ENCODE results near the gene EFHC2.

EFHC2 gene, protein sequence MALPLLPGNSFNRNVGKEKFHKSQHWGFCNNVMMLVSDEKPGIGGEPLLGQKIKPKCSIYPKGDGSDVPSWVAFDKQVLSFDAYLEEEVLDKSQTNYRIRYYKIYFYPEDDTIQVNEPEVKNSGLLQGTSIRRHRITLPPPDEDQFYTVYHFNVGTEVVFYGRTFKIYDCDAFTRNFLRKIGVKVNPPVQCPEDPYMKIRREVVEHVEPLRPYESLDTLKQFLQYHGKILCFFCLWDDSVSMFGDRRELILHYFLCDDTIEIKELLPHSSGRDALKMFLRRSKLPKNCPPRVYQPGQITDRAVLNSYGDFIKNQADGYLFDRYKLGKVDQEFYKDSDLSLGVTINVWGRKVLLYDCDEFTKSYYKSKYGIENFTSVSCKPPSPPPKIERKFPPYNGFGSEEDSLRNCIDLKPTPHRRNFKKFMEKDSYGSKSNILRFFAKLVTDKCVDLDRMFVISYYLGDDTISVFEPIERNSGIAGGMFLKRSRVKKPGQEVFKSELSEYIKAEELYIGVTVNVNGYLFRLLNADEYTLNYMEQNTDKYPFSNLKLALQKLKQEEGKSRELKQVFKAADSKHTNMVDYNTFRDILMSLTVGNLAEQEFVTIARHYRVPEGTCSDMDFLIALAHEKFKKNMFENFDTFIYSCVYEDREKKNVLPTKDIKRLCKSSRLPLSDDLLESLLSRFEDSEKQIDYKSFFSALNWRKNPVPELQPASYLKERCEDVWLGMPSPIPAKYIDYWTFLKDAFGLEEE

DNA sequence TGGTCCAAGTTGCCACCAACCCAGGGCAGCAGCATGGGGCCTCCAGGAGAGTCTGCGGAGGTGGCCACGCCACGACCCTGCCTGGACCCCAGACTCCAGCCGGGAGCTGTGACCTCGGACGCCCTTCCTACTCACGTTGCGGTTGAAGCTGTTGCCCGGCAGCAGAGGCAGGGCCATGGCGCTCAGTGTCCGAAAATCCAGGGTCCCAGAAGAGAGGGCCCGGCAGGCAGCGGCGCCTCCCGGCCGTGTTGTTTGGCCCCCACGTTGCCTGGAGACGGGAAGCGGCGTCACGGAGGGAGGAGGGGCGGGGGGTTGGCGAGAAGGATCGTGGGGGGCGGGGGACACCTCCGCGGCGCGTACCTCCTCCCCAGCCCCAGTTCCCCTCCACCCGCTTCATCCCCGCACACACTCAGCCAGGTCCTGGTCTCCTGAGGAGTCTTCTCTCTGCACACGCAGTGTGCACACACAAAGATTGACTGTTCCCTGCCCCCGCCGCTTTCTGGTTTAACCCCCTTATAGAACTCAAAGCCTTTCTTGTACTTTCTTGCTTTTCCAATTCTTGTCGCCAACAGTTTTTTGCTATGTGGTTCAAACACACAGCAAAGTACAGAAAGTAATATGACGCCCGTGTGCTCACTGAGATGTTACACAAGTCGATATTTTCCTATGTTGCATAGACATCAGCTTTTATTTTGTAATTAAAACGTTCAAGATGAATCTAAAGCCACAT, at the start of gene EFHC2:
TSS of gene EFHC2 (minus strand) at position 261 of the 730 bp plus-strand sequence. CDS start at position 177, 84 bp downstream.
- peak; percentile 4 for DNase-seq (ENCODE audit: low spot score)

DNA sequence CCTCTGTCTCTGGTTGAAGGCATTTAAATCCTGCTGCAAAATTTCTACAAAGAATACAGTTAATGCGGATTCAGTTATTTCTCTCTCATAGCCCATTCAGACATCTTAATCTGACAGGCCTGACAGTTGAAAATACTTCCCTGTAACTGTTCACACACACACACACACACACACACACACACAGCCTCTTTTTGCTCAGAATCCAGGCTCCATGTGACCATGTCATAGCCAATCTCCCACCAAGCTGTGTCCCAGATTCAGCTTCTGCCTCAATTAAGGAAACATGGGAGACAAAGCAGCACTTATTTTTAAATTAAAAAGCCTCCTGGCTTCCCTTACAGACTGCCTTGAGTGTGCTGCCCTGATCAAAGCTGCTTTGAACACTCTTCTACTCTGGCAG, 49.3 kb upstream of the EFHC2 start:
- peak; percentile 25 for DNase-seq (ENCODE audit: low spot score)

DNA sequence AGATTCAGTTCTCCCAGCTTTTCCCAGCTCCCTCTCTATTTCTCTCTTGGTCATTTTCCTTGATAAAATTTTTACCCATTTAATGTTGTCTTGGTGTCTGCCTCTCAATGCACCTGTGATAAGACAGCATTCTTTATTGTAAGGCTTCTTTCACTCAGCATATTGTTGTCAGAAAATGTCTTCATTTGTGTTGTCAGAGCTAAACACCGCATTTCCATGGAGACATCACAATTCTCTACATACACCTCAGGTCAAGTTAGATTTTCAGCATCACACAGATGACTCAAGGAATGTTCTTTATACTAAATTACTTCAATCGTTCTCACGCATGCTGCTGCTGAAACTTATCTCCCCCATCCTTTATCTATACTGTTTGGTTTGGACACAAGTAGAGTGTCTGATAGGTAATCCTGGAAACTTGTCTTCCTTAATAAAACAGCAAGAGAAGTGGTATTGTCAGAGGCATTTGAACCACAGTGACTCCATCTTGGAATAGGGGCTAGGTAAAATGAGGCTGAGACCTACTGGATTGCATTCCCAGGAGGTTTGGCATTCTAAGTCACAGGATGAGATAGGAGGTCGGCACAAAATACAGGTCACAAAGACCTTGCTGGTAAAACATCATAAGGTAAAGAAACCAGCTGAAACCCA, 41.3 kb upstream of the EFHC2 start:
- no peak for DNase-seq (ENCODE audit: low spot score)

DNA sequence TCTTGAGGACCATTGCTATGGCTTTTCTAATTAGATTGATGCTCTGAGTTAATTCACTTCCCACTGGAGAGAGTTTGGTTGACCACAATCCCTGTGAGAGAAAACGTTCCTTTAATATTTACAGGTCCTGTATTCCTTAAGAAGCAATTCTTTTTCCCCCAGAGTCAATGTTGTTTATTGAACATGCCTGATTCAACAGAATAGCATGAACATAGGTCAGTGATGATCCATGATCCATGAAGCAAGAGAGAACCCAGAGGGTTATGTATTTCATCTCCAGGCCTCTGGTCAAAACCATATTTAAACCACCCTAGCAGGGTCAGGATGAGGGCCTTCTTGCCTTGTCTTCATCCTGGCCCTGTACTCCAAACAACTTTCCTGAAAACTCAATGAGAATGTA, 39.4 kb upstream of the EFHC2 start:
- no peak for DNase-seq (ENCODE audit: low spot score)

DNA sequence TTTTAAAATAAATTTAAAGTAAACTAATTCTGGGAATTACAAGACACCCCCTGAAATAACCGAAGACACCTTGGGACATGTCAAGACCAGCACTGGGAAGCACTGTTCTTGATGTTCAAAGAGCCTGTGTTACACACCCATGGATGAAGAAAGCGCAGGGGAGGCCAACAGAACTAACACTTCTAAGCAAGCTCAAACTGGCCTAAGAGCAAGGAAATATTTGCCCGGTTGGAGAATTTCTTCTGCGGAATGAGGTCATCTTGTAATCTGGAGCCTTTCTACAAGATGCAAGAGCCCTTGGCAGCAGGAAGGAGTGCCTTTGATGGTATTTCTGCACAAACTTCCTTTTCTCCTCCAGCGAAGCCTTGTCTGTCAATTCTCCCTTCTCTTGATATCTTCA, 9.3 kb upstream of the EFHC2 start:
- DNase-seq (ENCODE audit: low spot score): no peak

DNA sequence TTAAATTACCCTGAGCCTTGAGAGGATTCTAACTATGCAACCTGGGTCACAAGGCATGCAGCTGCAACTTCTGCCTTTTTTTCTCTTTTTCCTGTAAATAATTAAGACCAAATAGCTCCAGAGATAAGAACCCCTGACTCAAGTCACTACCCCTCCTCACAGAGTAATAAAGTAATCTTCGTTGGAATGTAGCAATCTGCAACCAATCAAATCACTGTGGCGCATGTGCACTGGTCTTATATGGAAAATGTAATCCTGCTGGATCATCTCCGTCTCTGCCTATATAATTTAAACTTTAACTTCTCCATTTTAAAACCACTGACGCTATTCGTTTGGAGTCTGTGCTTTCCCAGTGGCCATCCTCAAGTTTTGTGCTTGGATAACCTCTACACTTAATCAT, 6.1 kb upstream of the EFHC2 start:
- no peak for DNase-seq (ENCODE audit: low spot score)

DNA sequence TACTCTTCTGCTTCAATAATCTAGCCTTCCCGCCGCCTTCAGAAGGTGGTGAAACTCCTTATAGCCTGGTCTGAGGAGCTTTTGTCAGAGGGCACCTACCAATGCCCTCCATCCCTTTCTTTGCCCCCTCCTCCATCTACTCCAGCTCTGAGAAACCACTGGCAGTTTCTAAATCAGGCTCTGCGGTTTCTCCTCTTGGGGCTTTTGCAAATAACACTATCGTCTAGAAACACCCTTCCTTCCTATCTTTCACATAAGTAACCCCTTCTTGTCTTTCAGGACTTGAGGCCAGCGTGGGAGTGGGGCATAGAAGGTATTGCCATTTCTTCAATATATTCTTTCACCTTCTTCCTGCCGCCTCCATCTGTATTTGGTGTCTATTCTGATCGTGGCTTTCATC, 1.2 kb upstream of the EFHC2 start:
- DNase-seq (ENCODE audit: low spot score): no peak

DNA sequence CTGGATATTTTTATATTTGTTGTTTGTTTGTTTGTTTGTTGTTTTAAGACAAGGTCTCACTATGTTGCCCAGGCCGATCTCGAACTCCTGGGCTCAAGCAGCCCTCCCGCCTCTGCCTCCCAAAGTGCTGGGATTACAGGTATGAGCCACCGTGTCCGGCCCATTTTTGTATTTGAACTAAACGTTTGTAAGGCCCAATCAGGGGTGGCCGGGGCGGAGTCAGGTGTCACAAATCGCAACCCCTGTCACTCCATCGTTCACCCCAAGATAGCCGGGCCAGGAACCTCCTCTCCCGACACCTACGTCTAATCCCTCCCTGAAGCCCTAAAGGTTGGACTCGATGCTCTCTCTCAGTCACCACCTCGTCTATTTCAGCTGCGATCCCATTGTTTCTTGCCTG, 722 bp upstream of the EFHC2 start:
- DNase-seq (ENCODE audit: low spot score): no peak

DNA sequence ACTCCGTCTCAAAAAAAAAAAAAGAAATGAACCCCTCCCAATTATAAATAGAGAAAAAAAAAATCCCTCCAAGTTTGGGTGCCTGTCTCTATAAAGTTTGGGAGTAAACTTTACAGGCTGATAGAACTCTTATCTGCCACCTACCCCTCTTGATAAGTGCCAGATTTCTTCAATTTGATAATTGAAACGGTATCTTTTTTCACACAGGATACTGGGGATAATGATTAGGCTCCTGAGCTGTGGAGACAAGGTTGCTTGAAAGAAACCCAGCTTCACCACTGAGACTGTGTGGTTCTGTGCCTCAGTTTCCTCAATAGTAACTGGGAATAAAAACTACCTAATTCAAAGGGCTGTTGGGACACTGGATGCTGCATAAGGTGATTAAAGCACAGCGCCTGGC, 606 bp downstream of the EFHC2 start:
- DNase-seq (ENCODE audit: low spot score): no peak

DNA sequence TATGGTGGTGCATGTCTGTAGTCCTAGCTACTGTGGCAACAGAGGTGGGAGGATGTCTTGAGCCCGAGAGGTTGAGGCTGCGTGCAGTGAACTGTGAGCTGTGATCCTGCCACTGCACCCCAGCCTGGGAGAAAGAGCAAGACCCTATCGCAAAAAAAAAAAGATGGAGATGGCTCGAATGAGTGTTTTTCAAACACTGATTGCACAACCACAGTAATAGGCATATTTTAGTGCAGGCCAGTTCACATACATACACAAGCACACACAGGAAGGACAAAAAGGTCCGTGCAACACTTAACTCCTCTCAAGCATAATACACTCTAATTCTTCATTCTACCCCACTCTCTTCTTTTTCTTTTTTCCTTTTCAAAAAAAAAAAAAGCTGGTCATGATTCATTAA, 5.1 kb downstream of the EFHC2 start:
- DNase-seq (ENCODE audit: low spot score): no peak

DNA sequence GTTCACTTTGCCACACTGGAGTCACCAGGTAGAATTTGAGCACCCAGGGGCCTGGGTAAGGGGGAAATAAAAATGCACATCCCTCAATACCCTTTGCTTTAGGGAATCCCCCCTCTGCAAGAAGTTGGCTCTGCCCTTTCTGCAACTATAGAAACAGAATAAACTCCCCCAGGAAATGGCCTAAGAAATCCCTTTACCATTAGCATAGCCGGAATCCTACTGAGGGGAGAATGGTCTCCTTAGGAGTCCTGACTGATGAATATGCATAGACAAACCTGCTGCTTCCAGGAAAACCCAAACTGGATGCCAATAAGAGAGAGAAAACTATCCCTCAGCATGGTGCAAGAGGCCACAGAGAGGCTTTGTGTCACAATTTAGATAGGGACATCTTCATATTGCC, 11.0 kb downstream of the EFHC2 start:
- DNase-seq (ENCODE audit: low spot score): no peak

DNA sequence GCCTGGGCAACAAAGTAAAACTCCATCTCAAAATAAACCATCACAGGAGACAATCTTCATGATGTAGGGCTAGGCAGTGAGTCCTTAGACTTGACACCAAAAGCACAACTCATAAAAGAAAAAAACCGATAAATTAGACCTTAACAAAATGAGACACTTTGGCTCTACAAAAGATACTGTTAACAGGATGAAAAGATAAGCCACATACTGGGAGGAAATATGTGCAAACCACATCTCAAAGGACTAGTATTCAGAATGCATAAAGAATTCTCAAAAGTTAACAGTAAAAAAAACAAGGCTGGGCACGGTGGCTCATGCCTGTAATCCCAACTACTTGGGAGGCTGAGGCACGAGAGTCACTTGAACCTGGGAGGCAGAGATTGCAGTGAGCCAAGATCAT, 13.2 kb downstream of the EFHC2 start:
- DNase-seq (ENCODE audit: low spot score): no peak

DNA sequence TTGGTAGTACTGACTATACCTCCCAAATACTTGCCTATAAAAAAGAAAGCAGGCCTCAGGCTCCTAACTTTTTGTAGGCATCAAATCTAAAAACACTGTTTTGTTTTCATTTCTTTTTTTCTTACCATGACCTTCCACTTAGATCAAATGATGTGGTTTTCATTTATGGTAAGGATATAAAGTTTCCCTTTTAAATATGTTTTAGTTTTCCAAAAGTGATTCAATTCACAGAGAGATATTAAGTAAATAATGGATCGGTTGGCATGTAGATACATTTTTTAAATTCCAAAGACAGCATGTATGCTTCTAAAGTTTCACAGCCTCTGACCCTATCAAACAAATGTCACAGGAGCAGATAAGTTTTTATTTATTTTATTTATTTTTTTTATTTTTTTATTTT, 23.9 kb downstream of the EFHC2 start:
- no peak for DNase-seq (ENCODE audit: low spot score)

DNA sequence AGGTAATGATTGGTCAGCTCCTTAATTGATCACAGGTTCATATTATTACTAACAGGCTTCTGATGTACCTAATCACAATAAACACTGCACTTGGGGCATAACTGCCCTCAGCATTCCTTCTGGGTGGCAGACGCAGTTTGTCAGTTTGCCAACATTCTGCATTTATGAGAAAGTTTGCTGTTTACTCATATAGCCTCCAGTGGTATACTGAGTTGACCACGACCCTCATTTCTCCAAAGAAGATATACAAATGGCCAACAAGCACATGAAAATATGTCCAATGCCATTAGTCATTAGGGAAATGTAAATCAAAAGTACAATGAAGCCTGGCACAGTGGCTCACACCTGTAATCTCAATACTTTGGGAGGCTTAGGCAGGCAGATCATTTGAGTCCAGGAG, 26.3 kb downstream of the EFHC2 start:
- DNase-seq (ENCODE audit: low spot score): no peak

DNA sequence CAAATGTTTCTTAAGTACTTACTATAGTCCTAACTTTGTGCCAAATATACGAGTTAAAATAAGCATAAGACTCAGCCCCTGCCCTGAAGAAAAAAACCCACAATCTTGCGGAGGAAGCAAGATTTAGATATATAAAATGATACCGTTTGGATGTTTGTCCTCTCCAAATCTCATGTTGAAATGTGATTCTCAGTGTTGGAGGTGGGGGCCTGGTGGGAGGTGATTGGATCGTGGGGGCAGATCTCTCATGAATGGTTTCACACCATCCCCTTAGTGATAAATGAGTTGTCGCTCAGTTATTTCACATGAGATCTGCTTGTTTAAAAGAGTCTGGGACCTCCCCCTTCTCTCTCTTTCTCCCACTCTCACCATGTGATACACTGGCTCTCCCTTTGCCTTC, 28.7 kb downstream of the EFHC2 start:
- DNase-seq (ENCODE audit: low spot score): no peak

DNA sequence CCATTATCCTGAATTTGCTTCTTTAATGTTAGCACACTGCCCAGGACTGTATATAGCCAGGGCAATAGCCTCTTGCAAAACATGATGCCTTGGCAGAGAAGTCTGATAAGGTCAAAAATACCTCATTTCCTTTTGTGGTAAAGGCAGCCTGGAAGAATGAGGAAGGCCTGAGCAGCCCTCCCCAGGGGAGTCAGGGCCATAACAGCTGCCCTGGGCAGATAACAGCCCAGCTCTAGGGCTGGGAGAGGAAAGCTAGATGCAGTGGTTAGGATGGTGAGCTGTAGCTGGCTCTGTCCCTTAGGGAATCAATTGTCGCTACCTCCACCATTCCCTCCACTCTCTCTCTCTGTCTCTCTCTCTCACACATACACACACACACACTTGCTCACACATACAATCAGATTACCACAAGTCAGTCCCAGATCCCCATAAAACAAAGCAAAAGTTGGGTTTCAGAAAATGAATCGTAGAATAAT, 29.2 kb downstream of the EFHC2 start:
- DNase-seq (ENCODE audit: low spot score): peak; percentile 12

DNA sequence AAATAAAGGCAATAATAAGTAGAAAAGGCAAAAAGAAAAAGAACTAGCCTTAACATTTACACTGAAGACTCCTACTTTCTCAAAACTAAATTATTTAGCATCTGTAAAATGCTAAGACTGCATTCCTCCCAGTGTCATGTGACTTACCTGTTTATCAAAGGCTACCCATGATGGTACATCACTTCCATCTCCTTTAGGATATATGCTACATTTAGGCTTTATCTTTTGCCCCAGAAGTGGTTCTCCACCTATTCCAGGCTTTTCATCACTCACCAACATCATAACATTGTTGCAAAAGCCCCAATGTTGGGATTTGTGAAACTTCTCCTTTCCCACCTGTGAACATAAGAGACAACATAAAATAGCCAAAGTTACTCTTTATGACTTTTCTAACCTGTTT, 31.1 kb downstream of the EFHC2 start:
- no peak for DNase-seq (ENCODE audit: low spot score)

DNA sequence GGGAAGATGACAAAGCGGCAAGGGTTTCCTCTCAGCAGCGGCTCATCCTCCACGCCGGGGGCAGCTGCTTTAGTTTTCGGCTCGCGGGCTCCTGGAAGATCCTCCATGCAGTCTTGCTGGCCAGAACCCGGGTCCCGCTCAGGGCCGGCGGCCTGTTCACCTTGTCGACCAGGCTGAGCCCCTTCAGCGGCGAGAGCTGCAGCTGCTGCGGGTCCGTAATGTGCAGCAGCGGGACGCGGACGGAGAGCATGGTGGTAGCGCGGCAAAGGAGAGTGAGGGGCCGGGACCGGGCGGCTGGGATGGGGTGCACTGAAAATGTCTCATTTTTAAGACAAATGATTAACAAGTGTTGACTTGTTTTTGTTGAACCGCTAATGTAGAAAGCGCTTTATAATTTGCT, 33.2 kb downstream of the EFHC2 start:
- no peak for DNase-seq (ENCODE audit: low spot score)

DNA sequence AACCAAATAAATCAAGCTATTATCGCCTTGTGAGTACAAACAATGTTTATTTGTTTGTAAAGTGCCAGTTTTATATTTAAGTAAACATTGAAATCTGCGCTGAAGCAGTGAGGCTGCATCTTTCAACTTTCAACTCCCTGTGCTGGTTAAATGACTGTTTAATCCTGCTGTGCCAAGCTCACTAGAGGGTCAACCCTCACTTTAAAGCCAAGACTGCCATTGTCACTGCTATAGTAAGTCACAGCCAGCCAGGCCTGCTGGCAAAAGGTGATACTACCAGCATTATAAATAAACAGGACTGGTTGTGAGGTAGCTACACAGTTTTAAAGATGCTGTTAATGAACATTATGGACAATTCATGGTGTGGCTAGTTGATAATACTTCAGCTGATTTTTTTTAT, 34.6 kb downstream of the EFHC2 start:
- no peak for DNase-seq (ENCODE audit: low spot score)

DNA sequence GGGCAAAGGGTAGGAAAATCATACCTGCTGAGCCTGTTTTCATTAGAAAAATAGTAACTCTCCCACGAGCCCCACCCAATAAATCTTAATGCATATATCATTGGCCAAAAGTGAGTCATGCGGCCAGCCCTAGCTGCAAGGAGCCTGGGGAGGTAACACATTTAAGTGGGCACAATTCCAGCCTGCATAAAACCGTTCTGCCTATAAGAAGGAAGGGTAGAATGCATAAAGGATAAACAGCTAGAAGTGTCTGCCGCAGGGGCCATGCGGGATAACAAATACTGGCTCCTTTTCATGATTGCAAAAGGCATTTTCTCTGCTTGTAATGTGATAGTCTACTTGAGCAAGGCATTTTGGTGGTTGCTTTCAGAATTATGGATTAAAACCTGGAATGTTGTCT, 37.1 kb downstream of the EFHC2 start:
- no peak for DNase-seq (ENCODE audit: low spot score)

DNA sequence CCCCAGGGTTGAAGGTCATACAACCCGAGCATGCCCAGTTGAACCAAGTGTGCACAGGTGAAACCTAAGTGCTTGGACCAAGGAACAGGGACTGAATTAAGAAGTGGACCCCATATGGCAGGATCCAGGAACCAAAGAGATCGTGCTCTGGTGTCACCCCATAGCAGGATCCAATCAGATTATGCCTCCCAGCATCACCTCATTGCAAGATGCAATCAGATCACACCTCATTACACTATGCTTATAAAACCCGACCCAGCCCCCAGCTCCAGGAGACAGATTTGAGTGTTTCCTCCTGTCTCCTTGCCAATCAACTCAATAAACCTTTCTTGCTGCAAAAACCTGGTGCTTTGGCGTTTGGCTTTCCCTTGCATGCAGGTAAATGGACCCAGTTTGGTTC, 37.6 kb downstream of the EFHC2 start:
- no peak for DNase-seq (ENCODE audit: low spot score)

DNA sequence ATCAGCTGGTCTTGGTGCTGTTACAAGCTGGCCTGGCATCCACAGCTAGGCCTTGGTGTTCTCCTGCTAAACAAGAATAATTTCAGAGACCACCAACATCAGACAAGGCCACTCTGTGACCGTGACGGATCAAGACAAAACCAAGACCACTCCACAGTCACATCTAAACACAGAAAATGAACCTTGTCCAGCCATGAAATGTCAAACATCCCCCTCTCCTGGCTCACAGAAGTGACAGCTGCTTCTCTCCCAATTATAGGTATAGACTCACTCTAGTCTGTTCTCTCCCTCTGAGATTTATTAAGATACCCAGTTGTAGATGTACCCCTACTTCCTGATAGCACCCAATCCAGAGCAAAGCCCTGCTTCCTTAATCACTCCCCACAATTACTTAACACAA, 40.4 kb downstream of the EFHC2 start:
- no peak for DNase-seq (ENCODE audit: low spot score)
